NT2/D1 (cell line): ENCODE measurements around the gene SNCB.

Experiments used
- YY1 ChIP-seq: IDR thresholded peaks from 2 replicates; pipeline ENCODE4 v1.6.1; 2011; ENCODE audit not compliant: insufficient read length, insufficient read depth
- ZNF274 ChIP-seq: IDR thresholded peaks from 2 replicates; pipeline ENCODE4 v1.6.1; 2011; ENCODE audit warnings: mild to moderate bottlenecking, low read depth, low read length

DNA sequence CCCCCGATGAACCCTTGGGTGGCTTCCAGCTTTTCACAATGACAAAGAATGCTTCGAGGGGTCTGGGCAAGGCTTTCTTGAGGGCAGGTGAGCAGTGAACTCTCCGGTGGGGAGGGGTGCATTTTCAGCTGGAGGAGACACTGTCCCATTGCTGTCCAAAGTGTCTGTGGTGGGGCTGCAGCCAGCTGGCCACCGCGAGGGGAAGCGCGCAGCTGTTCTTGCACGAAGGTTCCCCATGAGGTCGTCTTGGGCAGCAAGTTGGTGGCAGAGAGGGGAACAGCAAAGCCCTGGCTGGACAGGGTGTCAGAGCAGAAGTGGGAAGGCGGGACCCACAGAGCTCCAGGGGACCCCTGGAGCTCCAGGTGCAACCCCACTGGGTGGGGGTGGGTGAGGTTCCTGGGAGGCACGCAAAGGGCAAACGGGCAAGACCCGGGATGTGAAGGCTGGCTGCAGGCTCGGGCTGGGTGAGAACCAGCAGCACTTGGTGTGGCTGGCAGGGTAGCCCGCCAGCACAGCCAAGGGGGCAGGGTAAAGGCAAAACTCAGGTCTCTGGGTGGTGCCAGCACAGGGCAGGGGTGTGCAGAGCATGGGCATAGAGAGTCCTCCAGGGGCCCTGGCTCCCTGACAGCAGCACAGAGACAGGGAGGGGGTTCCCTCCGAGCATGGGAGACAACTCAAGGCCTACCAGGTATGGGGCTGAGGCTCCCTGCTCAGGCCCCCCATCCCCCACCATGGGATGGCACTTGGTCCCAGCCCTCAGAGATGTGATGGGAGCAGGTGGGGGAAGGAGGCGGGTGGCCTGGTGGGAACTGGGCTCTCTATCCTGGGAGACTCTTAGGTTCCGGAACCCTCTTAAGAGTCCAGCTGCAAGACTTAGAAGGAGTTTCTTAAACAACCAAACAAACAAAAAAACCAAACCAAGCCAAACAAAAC is 43.6 kb upstream of the SNCB start:
- no peak for TF ChIP-seq YY1
- TF ChIP-seq ZNF274 = no peak
